ENCODE data around the gene ANKRD22.

Gene ANKRD22

GRCh38 chr10:88783724-88784123 lies 67.9 kb downstream of the ANKRD22 start:
- no peak overlapping the region for H2BK5ac ChIP-seq (ENCODE audit: low read depth, low read length, poor library complexity)
- WGBS (ENCODE audit: extremely low coverage, insufficient coverage, insufficient read length): no CpG with 5 or more reads among the region's 3 CpGs
- no peak for DNase-seq

GRCh38 chr10:88782222-88782621 lies 69.4 kb downstream of the ANKRD22 start:
- Histone ChIP-seq H3K36me3 (ENCODE audit: control insufficient read depth in 1 of 2, insufficient read depth in 2 of 2, low read length in 2 of 2) (no peaks in the 10 kb centered on the region), H2BK12ac (ENCODE audit: low read length) (no peak overlapping the region), H3K79me2 (ENCODE audit: control insufficient read depth, insufficient read depth, low read length, poor library complexity) (no peaks in the 10 kb centered on the region), H4K12ac (ENCODE audit: low read depth, low read length) (no peak overlapping the region), H3K14ac (ENCODE audit: low read length) (no peak overlapping the region), H2AK5ac (ENCODE audit: low read length) (no peak overlapping the region), H3K4me1 (ENCODE audit: control insufficient read depth in 1 of 2, insufficient read depth in 2 of 2, low read length in 2 of 2) (peaks cover 0 to 1% of the 10 kb centered on the region in 2 experiments), H3K9ac (ENCODE audit: low read length) (no peak overlapping the region), H3K27me3 (ENCODE audit: insufficient read depth, low read length) (no peaks in the 10 kb centered on the region), H4K8ac (ENCODE audit: low read depth, low read length) (no peak overlapping the region), H3K4ac (ENCODE audit: low read depth, low read length) (no peak overlapping the region), H2BK120ac (ENCODE audit: insufficient read depth, low read length, poor library complexity) (no peak overlapping the region), H3K4me2 (ENCODE audit: low read length) (no peak overlapping the region), H3K9me3 (ENCODE audit: insufficient read depth, low read depth, low read length) (no peaks in the 10 kb centered on the region), H3K79me1 (ENCODE audit: low read length) (no peaks in the 10 kb centered on the region), H3K18ac (ENCODE audit: low read length) (no peak overlapping the region), H3K27ac (ENCODE audit: low read depth, low read length) (no peak overlapping the region), H3K4me3 (ENCODE audit: low read depth, low read length) (no peak overlapping the region), H3K23ac (ENCODE audit: low read length) (no peak overlapping the region), H2BK5ac (ENCODE audit: low read depth, low read length, poor library complexity) (no peak overlapping the region), H2AFZ (ENCODE audit: insufficient read depth, low read length, poor library complexity) (no peak overlapping the region), H4K91ac (ENCODE audit: low read depth, low read length) (no peak overlapping the region)
- DNase-seq: no peak
- no CpG with 5 or more reads among the region's 3 CpGs for WGBS (ENCODE audit: extremely low coverage, insufficient coverage, insufficient read length)

More at GRCh38 chr10:88783724-88784123, 67.9 kb downstream of the ANKRD22 start:
- Histone ChIP-seq H3K79me1 (ENCODE audit: low read length) (no peaks in the 10 kb centered on the region), H3K4me2 (ENCODE audit: low read length) (no peak overlapping the region), H3K23ac (ENCODE audit: low read length) (no peak overlapping the region), H2AK5ac (ENCODE audit: low read length) (no peak overlapping the region), H2BK12ac (ENCODE audit: low read length) (no peak overlapping the region), H3K9me3 (ENCODE audit: insufficient read depth, low read depth, low read length) (no peaks in the 10 kb centered on the region), H2BK120ac (ENCODE audit: insufficient read depth, low read length, poor library complexity) (no peak overlapping the region), H2AFZ (ENCODE audit: insufficient read depth, low read length, poor library complexity) (no peak overlapping the region), H4K12ac (ENCODE audit: low read depth, low read length) (no peak overlapping the region), H3K27me3 (ENCODE audit: insufficient read depth, low read length) (no peaks in the 10 kb centered on the region), H3K4me3 (ENCODE audit: low read depth, low read length) (no peak overlapping the region), H3K79me2 (ENCODE audit: control insufficient read depth, insufficient read depth, low read length, poor library complexity) (no peaks in the 10 kb centered on the region), H4K91ac (ENCODE audit: low read depth, low read length) (no peak overlapping the region), H3K4me1 (ENCODE audit: control insufficient read depth in 1 of 2, insufficient read depth in 2 of 2, low read length in 2 of 2) (peaks cover 0 to 1% of the 10 kb centered on the region in 2 experiments), H3K18ac (ENCODE audit: low read length) (no peak overlapping the region), H3K4ac (ENCODE audit: low read depth, low read length) (no peak overlapping the region), H3K36me3 (ENCODE audit: control insufficient read depth in 1 of 2, insufficient read depth in 2 of 2, low read length in 2 of 2) (no peaks in the 10 kb centered on the region), H4K8ac (ENCODE audit: low read depth, low read length) (no peak overlapping the region), H3K14ac (ENCODE audit: low read length) (no peak overlapping the region), H3K27ac (ENCODE audit: low read depth, low read length) (no peak overlapping the region), H3K9ac (ENCODE audit: low read length) (no peak overlapping the region)

- H4K91ac ChIP-seq (ENCODE audit: low read depth, low read length): no peak overlapping the region
- H3K9me3 ChIP-seq (ENCODE audit: insufficient read depth, low read depth, low read length): no peaks in the 10 kb centered on the region
- no peak overlapping the region for H3K18ac ChIP-seq (ENCODE audit: low read length)
- no peak overlapping the region for H2BK12ac ChIP-seq (ENCODE audit: low read length)
- no peak overlapping the region for H3K23ac ChIP-seq (ENCODE audit: low read length)
- H3K4me3 ChIP-seq (ENCODE audit: low read depth, low read length): no peak overlapping the region
- H3K79me1 ChIP-seq (ENCODE audit: low read length): no peaks in the 10 kb centered on the region
- H2AFZ ChIP-seq (ENCODE audit: insufficient read depth, low read length, poor library complexity): no peak overlapping the region
- no peak overlapping the region for H3K9ac ChIP-seq (ENCODE audit: low read length)
- H3K14ac ChIP-seq (ENCODE audit: low read length): no peak overlapping the region
- no peak overlapping the region for H3K4ac ChIP-seq (ENCODE audit: low read depth, low read length)
- H3K27ac ChIP-seq (ENCODE audit: low read depth, low read length): no peak overlapping the region
- no peak overlapping the region for H3K4me2 ChIP-seq (ENCODE audit: low read length)
- no peaks in the 10 kb centered on the region for H3K4me1 ChIP-seq (ENCODE audit: control insufficient read depth in 1 of 2, insufficient read depth in 2 of 2, low read length in 2 of 2)
- no peaks in the 10 kb centered on the region for H3K79me2 ChIP-seq (ENCODE audit: control insufficient read depth, insufficient read depth, low read length, poor library complexity)
- H4K12ac ChIP-seq (ENCODE audit: low read depth, low read length): no peak overlapping the region
- no peaks in the 10 kb centered on the region for H3K36me3 ChIP-seq (ENCODE audit: control insufficient read depth in 1 of 2, insufficient read depth in 2 of 2, low read length in 2 of 2)
- H2BK5ac ChIP-seq (ENCODE audit: low read depth, low read length, poor library complexity): no peak overlapping the region
- H2AK5ac ChIP-seq (ENCODE audit: low read length): no peak overlapping the region
- H3K27me3 ChIP-seq (ENCODE audit: insufficient read depth, low read length): no peaks in the 10 kb centered on the region
- WGBS (ENCODE audit: extremely low coverage, insufficient coverage, insufficient read length): no CpG with 5 or more reads among the region's 2 CpGs
- no peak overlapping the region for H2BK120ac ChIP-seq (ENCODE audit: insufficient read depth, low read length, poor library complexity)
- no peak for DNase-seq
- no peak overlapping the region for H4K8ac ChIP-seq (ENCODE audit: low read depth, low read length)
Measured at GRCh38 chr10:88781206-88781605, 70.4 kb downstream of the ANKRD22 start.
